ENCODE measurements around the gene HYAL4.
"Not testable (repeated sequence)": the region's sequence is repeated elsewhere in the genome, so short reads cannot be mapped to it uniquely, and the experiment has no call there.

HYAL4 gene

DNA sequence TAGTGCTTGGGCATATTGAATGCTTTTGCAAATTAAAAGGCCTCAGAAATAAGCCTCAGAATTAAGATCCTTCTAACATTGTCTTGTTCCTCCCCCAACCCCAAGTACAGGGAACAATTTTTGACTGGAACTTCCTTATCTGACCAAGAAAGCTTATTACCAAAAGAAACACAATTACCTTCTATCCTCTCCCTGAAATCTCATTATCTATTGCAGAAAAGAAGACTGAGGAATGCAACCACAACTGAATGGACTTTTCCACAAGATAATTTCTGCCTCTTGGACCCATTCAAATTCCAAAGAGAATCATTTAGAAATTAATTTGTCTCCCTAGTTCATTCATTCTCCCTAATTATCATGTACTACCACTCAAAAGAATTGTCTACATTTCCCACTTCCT lies 43.2 kb downstream of the HYAL4 start:
- in situ Hi-C loops (cut with MboI; ENCODE audit: low sequenced_read_pairs, unreplicated experiment), result no loop called here
- DNase-seq (ENCODE audit: low spot score), result no peak
- TF ChIP-seq CTCF (IDR thresholded peaks at IDR 0.05; ENCODE audit: borderline replicate concordance, control extremely low read depth, extremely low read depth, insufficient read depth, missing control alignments), result no peak

DNA sequence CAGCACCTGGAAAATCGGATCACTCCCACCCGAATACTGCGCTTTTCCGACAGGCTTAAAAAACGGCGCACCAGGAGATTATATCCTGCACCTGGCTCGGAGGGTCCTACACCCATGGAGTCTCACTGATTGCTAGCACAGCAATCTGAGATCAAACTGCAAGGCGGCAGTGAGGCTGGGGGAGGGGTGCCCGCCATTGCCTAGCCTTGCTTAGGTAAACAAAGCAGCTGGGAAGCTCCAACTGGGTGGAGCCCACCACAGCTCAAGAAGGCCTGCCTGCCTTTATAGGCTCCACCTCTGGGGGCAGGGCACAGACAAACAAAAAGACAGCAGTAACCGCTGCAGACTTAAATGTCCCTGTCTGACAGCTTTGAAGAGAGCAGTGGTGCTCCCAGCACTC lies 49.8 kb downstream of the HYAL4 start:
- in situ Hi-C loops (cut with MboI; ENCODE audit: low sequenced_read_pairs, unreplicated experiment); DNase-seq (ENCODE audit: low spot score): not testable (repeated sequence)

DNA sequence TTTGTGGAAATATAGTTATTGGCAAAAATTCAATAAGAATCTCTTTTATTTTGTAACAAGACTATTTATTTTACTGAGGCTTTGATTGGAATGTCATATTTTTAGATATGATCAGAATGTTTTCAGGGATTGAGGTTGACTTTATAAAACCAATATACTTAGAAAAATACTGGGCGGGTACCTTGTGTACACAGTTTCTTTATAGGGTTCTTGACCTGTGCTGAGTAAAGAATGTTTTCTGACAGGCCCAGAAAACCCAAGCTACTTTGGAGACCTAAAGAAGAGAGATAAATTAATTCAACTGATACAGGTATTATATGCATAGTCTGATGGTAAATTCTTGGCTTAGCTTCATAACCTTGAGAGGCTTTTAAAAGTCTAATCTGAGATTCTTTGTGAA lies 56.1 kb downstream of the HYAL4 start:
- in situ Hi-C loops (cut with MboI; ENCODE audit: low sequenced_read_pairs, unreplicated experiment), result no loop called here
- TF ChIP-seq CTCF (IDR thresholded peaks at IDR 0.05; ENCODE audit: borderline replicate concordance, control extremely low read depth, extremely low read depth, insufficient read depth, missing control alignments), result no peak
- DNase-seq (ENCODE audit: low spot score), result no peak

DNA sequence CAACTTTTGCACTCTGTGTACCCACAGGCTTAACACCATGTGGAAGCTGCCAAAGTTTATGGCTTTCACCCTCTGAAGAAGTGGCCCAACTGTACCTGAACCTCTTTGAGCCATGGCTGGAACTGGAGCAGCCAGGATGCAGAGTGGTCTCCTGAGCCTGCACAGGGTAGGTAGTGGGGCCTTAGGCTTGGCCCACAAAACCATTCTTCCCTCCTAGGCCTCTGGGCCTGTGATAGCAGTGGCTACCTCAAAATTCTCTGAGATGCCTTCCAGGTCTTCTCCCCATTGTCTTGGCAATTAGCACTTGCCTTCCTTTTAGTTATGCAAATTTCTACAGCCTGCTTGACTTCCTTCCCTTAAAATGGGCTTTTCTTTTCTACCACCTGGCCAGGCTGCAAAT lies 60.7 kb downstream of the HYAL4 start:
- no peak for TF ChIP-seq CTCF (IDR thresholded peaks at IDR 0.05; ENCODE audit: borderline replicate concordance, control extremely low read depth, extremely low read depth, insufficient read depth, missing control alignments)
- DNase-seq (ENCODE audit: low spot score), result no peak
- in situ Hi-C loops (cut with MboI; ENCODE audit: low sequenced_read_pairs, unreplicated experiment), result no loop called here

DNA sequence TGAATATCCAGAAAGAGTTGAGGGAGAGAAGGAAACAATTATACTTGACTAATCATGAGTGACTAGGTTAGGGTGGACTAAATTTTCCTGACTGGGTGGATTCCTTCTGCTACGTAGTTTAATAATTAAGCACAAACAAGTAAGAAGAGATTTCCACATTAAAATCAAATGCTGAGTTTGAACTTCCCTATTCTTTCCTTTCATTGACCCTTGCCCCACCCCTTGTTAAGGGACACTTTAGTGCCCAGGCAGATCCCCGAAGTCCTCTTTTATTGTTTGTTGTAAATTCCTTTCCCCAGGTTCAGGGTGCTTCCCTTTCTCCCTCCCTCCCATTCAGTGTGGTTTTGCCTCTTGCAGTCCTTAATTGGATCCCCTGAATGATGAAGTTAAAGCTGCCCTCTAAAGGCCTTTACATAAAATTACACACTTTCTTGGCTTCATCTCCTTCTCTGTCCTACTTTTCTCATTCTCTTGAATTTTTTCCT lies 71.3 kb downstream of the HYAL4 start:
- no peak for TF ChIP-seq CTCF (IDR thresholded peaks at IDR 0.05; ENCODE audit: borderline replicate concordance, control extremely low read depth, extremely low read depth, insufficient read depth, missing control alignments)
- peak; percentile 36 for DNase-seq (ENCODE audit: low spot score)
- in situ Hi-C loops (cut with MboI; ENCODE audit: low sequenced_read_pairs, unreplicated experiment), result no loop called here

- in situ Hi-C loops (cut with MboI; ENCODE audit: low sequenced_read_pairs, unreplicated experiment), result no loop called here
- no peak for DNase-seq (ENCODE audit: low spot score)
- no peak for TF ChIP-seq CTCF (IDR thresholded peaks at IDR 0.05; ENCODE audit: borderline replicate concordance, control extremely low read depth, extremely low read depth, insufficient read depth, missing control alignments)
Measured at GRCh38 chr7:123917878-123918277, 72.9 kb downstream of the HYAL4 start.

DNA sequence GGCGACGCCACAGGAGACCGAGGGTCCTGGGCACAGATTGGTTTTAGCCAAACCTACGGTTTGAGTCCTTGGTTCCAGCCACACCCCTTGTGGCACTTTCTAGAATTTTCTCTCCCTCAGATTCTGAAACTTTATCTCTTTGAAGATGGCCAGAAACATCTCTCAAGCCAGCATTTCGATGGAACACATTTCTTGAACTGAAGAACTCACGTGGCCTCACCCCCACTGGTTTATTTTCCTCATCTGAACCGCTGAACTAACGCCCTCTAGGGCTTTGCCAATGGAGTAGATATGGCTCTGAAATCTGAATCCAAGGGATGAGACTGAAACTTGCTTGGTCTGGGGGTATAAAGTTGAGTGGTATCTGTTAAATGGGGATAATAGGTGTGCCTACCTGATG lies 73.3 kb downstream of the HYAL4 start:
- in situ Hi-C loops (cut with MboI; ENCODE audit: low sequenced_read_pairs, unreplicated experiment), result no loop called here
- no peak for TF ChIP-seq CTCF (IDR thresholded peaks at IDR 0.05; ENCODE audit: borderline replicate concordance, control extremely low read depth, extremely low read depth, insufficient read depth, missing control alignments)
- DNase-seq (ENCODE audit: low spot score), result no peak
